Left kidney (tissue), 2 donors: ENCODE measurements around the gene BOD1. TPM values are rescaled to one million over a fixed set of nuclear protein-coding genes. Genes with fewer than 3 reads are reported as not detected.

ENCODE experiments used
- DNase-seq: peaks from one replicate; pipeline ENCODE4 v3.0.0-alpha.2; 2013
- polyA plus RNA-seq: library from polyadenylated mRNA; unstranded; fragments of 120-200 nt; gene quantifications from one replicate; pipeline ENCODE4 v1.2.1, GENCODE V29; 2013; ENCODE audit not compliant: insufficient read length

The BOD1 gene
- polyA plus RNA-seq, 1 donor: 123 TPM

- DNase-seq: no peak
Observed at GRCh38 chr5:173642895-173643481, 26.5 kb upstream of the BOD1 start.

GRCh38 chr5:173642191-173642816, 25.9 kb upstream of the BOD1 start:
- no peak for DNase-seq

GRCh38 chr5:173640156-173640804, 23.8 kb upstream of the BOD1 start:
- DNase-seq: no peak

GRCh38 chr5:173638126-173639040, 21.9 kb upstream of the BOD1 start:
- no peak for DNase-seq

GRCh38 chr5:173637340-173637739, 20.9 kb upstream of the BOD1 start:
- DNase-seq: no peak

- DNase-seq: no peak
Observed at GRCh38 chr5:173634465-173634983, 18.1 kb upstream of the BOD1 start.

DNA sequence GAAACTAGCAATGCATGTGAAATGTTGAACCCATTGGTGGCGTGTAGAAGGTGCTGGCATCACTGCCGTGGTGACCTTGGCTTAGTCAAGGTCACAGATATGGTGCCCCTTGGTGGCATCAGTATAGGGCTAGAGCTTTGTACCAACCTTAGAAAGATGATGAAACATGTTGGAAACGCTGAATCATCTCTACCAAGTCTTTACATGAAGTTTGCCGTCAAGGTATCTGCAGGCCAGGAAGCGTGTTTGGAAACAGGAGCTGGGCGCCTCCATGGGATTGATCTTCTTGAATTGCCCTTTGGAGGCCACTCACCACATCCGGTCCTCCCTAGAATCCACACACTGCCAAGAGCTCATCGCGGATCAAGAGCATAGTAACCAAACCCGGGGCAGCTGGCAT, 16.9 kb upstream of the BOD1 start:
- DNase-seq: no peak

DNA sequence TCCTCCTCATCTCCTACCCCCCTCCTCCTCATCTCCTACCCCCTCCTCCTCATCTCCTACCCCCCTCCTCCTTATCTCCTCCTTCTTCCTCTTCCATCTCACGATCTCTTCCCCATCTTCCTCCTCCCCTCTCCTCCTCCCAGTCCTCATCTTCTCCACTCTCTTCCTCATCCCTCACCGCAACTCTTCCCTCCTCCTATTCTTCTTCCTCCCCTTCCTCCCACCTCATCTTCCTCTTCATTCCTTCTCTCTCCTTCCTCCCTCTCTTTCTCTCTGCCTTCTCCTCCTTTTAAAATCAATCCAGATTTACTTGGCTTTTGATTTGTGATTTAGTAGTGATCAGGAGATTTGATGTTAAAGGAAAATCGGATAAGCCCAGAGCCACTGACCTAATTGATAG, 15.0 kb upstream of the BOD1 start:
- DNase-seq: no peak

DNA sequence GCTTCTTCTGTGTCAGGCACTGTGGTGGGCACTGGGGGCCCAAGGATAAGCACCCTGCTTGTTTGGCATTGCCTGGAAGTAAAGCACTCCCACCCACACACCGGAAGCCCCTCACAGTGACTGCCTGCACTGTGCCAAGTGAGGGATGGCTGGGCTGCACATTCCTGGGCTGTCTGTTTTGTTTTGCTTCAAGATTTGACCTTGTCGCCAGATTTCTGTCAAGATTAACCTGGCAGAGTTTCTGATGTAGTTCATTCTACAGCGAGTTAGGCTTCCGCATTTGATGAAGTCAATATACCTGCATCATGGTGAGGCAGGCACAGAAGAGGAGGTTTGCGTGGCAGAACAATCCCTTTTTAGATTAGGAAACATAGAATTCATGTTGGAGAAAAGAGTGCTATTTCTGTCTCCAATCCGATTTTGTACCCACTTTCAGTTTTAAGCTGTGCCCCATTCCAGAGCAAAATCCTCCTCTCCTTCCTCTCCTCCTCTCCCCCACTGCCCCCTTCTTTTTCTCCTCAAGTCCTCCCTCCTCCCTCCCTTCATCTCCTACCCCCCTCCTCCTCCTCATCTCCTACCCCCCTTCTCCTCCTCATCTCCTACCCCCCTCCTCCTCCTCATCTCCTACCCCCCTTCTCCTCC, 14.4 kb upstream of the BOD1 start:
- no peak for DNase-seq

GRCh38 chr5:173629628-173630027, 13.2 kb upstream of the BOD1 start:
- no peak for DNase-seq

DNA sequence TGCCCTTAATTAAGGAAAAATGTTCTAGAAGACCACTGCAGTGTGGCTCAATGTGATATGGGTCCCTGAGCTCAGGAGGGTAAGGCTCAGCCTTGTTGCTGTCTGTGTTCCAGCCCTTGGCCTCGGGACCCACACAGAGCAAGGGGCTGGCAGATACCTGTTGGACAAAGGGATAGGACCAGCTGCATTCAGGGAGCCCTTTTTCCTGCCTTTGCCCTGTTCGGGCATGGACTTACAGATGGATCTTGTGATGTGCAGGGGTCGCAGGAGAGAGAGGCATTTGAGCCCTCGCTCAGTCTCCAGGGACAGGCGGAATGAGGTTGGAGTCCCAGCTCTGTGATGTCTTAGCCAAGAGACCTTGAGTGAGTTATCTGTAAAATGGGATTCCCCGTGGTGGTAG, 12.1 kb upstream of the BOD1 start:
- DNase-seq: no peak

DNA sequence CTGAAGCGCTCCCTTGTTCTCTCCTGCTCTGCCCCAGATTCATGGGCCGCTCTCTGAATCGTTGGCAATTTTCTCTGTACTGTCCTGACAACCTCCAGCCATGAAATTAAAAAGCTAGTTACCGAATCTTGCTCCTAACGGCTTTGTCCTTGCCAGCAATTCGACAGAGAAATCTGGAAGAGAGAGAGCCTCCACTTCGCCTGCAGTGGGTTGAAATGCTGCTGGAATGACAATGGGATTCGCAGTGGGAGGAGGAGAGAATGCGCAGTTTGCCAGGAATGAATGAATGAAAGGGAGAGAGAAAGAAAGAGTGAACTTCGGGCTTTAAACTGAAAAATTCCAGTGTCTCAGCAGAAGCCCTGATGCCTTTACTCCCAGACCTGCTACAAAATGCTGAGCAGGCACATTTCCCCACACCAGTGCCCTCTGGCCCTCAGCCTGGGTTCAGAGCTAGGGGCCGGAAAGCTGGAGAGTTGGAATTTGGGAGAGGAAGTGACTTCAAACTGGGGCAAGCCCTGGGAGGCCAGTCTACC, 11.5 kb upstream of the BOD1 start:
- DNase-seq: no peak

GRCh38 chr5:173627271-173627670, 10.8 kb upstream of the BOD1 start:
- no peak for DNase-seq

DNA sequence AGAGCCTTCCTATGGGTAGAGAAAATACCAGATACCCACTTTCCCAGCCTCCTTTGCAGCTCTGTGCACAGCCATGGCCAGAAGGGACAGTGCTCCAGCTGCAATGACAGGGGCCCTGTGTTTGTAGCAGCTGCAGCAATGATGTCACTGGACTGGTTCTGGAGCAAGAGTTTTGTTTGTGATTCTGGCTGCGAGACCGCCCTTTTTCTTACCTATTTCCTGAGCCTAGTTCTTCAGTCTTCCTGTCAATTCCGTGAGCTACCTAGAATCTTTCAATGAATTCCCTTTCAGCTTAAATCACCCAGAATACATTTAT, 10.0 kb upstream of the BOD1 start:
- no peak for DNase-seq

- DNase-seq: no peak
Observed at GRCh38 chr5:173625673-173626504, 9.4 kb upstream of the BOD1 start.

- no peak for DNase-seq
Observed at GRCh38 chr5:173625261-173625660, 8.8 kb upstream of the BOD1 start.

- DNase-seq: no peak
Observed at GRCh38 chr5:173624282-173624681, 7.8 kb upstream of the BOD1 start.

- no peak for DNase-seq
Observed at GRCh38 chr5:173623789-173624188, 7.3 kb upstream of the BOD1 start.

- DNase-seq: no peak
Observed at GRCh38 chr5:173623296-173623771, 6.9 kb upstream of the BOD1 start.

DNA sequence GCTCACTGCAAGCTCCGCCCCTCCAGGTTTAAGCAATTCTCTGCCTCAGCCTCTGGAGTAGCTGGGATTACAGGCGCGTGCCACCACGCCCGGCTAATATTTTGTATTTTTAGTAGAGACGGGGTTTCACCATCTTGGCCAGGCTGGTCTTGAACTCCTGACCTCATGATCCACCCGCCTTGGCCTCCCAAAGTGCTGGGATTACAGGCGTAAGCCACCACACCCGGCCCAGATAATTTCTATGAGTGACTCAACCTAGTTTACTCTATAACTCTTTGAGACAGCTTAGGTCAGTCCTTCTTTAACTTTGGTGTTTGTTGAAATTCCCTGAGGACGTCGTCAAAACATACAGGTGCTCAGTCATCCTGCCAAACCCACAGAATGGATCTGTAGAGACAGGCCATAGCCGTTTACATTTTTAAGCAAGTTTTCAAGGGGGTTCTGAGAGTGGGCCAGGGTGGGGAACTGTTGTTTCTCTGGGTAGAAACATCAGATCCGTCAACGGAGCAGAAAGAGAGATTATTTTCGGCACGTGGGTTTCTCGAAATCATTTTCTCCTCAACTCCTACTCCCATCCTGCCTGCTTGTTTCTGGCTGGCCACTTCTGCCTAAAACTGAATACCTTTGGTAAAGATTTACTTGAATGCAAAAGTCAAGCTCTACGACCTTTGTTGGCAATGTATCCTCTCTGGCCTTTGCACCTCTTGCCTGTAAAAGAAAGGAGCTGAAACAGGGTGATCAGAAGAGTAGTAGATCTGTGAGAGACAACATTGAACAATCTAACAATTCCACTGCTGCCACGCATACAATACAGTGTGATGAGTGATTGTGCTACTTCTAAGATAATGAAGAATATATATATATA, 6.0 kb upstream of the BOD1 start:
- no peak for DNase-seq
